Measurements from ENCODE around the gene TINCR. TPM values are rescaled to one million over a fixed set of nuclear protein-coding genes. Genes with fewer than 3 reads are reported as not detected.

Gene TINCR
- total RNA-seq, 1 experiment from 2014 or later, result 0.34 TPM

DNA sequence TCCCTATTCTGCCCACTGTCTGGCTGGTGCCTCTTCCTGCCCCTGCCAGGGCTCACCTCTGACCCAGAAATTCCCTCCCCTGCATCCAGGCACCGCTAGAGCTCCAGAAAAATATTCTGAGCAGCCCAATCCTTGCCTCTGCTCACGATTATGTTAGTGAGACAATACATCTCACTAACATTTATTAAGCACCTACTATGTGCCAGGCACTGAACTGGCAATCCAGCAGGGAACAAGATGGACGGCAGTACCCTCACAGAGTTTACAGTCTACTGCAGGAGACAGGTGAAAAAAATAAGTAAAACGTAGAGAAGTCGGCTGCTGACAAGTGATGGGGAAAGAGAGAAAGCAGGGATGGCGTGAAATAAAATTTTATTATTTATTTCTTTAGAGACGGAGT, 5.5 kb downstream of the TINCR start:
- no peak for DNase-seq (ENCODE audit: low spot score)

GRCh38 chr19:5561559-5561958, 6.2 kb downstream of the TINCR start:
- ChIA-PET CTCF (interaction anchor here (1.0 kb wide), 1 partner anchor 13 kb away, joined by 3 read pairs; no protein-coding TSS in a partner anchor), POLR2A (ENCODE audit: low non-redundant PET) (no interaction called here)
- BruUV-seq (replicated peaks), result no TSS peak
- intact Hi-C loops (cut with micrococcal nuclease; ENCODE audit: unreplicated experiment), result no loop called here
- Histone ChIP-seq H3K27ac (ENCODE audit: low read depth, low read length, poor library complexity, severe bottlenecking) (no peak overlapping the region), H3K36me3 (ENCODE audit: insufficient read depth, low read length, poor library complexity, severe bottlenecking) (no peaks in the 10 kb centered on the region), H3K4me1 (ENCODE audit: insufficient read depth, low read length, poor library complexity, severe bottlenecking) (no peaks in the 10 kb centered on the region), H3K9me3 (ENCODE audit: low read depth, low read length, poor library complexity, severe bottlenecking) (no peaks in the 10 kb centered on the region), H3K27me3 (replicated peaks; ENCODE audit: insufficient read depth, low read depth, low read length, poor library complexity) (no peaks in the 10 kb centered on the region), H3K4me3 (ENCODE audit: low read depth, low read length, poor library complexity, severe bottlenecking) (no peak overlapping the region)
- DNase-seq (ENCODE audit: low spot score), result no peak
- TF ChIP-seq, protein P1, sequence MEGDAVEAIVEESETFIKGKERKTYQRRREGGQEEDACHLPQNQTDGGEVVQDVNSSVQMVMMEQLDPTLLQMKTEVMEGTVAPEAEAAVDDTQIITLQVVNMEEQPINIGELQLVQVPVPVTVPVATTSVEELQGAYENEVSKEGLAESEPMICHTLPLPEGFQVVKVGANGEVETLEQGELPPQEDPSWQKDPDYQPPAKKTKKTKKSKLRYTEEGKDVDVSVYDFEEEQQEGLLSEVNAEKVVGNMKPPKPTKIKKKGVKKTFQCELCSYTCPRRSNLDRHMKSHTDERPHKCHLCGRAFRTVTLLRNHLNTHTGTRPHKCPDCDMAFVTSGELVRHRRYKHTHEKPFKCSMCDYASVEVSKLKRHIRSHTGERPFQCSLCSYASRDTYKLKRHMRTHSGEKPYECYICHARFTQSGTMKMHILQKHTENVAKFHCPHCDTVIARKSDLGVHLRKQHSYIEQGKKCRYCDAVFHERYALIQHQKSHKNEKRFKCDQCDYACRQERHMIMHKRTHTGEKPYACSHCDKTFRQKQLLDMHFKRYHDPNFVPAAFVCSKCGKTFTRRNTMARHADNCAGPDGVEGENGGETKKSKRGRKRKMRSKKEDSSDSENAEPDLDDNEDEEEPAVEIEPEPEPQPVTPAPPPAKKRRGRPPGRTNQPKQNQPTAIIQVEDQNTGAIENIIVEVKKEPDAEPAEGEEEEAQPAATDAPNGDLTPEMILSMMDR (conservative IDR thresholded peaks at IDR 0.05; ENCODE audit: low read depth, low read length), result peak; percentile 69
- TF ChIP-seq EZH2 (IDR thresholded peaks at IDR 0.05; ENCODE audit: borderline replicate concordance, low read depth, low read length, poor library complexity, severe bottlenecking), result no peak

More for the DNA sequence above, 5.5 kb downstream of the TINCR start:
- POLR2A ChIA-PET (ENCODE audit: low non-redundant PET), result no interaction called here
- H3K27ac ChIP-seq (ENCODE audit: low read depth, low read length, poor library complexity, severe bottlenecking), result no peak overlapping the region
- H3K36me3 ChIP-seq (ENCODE audit: insufficient read depth, low read length, poor library complexity, severe bottlenecking), result no peaks in the 10 kb centered on the region
- H3K4me1 ChIP-seq (ENCODE audit: insufficient read depth, low read length, poor library complexity, severe bottlenecking), result no peaks in the 10 kb centered on the region
- intact Hi-C loops (cut with micrococcal nuclease; ENCODE audit: unreplicated experiment), result no loop called here
- no peak overlapping the region for H3K4me3 ChIP-seq (ENCODE audit: low read depth, low read length, poor library complexity, severe bottlenecking)
- CTCF ChIA-PET, result no interaction called here
- BruUV-seq (replicated peaks), result no TSS peak
- no peaks in the 10 kb centered on the region for H3K9me3 ChIP-seq (ENCODE audit: low read depth, low read length, poor library complexity, severe bottlenecking)
- H3K27me3 ChIP-seq (replicated peaks; ENCODE audit: insufficient read depth, low read depth, low read length, poor library complexity), result peaks cover 6% of the 10 kb centered on the region
- TF ChIP-seq, protein P1 (conservative IDR thresholded peaks at IDR 0.05; ENCODE audit: low read depth, low read length), result no peak
- TF ChIP-seq EZH2 (IDR thresholded peaks at IDR 0.05; ENCODE audit: borderline replicate concordance, low read depth, low read length, poor library complexity, severe bottlenecking), result no peak

DNA sequence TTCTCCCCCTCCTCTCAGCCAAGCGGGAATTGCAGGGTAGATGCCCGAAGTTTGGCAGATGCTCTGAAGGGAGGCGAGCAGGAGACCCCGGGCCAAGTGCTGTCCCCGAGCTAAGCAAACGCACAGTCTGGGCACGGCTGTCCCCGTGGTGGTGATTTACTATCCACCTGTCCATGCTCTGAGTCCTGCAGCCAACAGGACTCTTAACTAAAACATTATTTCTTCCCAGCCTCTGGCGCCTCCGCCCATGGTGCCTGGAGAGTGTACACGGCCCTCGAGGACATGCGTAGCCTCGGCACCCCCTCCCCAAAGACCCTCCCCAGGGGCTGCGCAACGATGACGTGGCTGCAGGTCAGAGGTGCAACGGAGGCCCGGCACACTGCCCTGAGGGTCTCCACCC, 7.6 kb downstream of the TINCR start:
- BruUV-seq (replicated peaks), result no TSS peak
- no peaks in the 10 kb centered on the region for H3K36me3 ChIP-seq (ENCODE audit: insufficient read depth, low read length, poor library complexity, severe bottlenecking)
- intact Hi-C loops (cut with micrococcal nuclease; ENCODE audit: unreplicated experiment), result no loop called here
- H3K4me3 ChIP-seq (ENCODE audit: low read depth, low read length, poor library complexity, severe bottlenecking), result no peak overlapping the region
- POLR2A ChIA-PET (ENCODE audit: low non-redundant PET), result no interaction called here
- TF ChIP-seq EZH2 (IDR thresholded peaks at IDR 0.05; ENCODE audit: borderline replicate concordance, low read depth, low read length, poor library complexity, severe bottlenecking), result no peak
- TF ChIP-seq, protein P1 (conservative IDR thresholded peaks at IDR 0.05; ENCODE audit: low read depth, low read length), result no peak
- H3K9me3 ChIP-seq (ENCODE audit: low read depth, low read length, poor library complexity, severe bottlenecking), result no peaks in the 10 kb centered on the region
- H3K4me1 ChIP-seq (ENCODE audit: insufficient read depth, low read length, poor library complexity, severe bottlenecking), result no peaks in the 10 kb centered on the region
- CTCF ChIA-PET, result no interaction called here
- no peak overlapping the region for H3K27ac ChIP-seq (ENCODE audit: low read depth, low read length, poor library complexity, severe bottlenecking)
- H3K27me3 ChIP-seq (replicated peaks; ENCODE audit: insufficient read depth, low read depth, low read length, poor library complexity), result no peaks in the 10 kb centered on the region
- DNase-seq (ENCODE audit: low spot score), result no peak
